Caco-2 (cell line): ENCODE measurements around the gene S100A2. TPM values are rescaled to one million over a fixed set of nuclear protein-coding genes. Genes with fewer than 3 reads are reported as not detected.
"Not testable (repeated sequence)": the region's sequence is repeated elsewhere in the genome, so short reads cannot be mapped to it uniquely, and the experiment has no call there.

Experiments used
- BruUV-seq: library from RNA; stranded (reverse); fragments of 400-500 nt; replicated peaks from 2 replicates; lab custom pipeline; 2021; lab: Mats Ljungman, UMichigan
- CTCF ChIA-PET: fragments of 300-600 bp; sonication (Branson Sonifier 250); formaldehyde crosslinking; loops from one replicate; lab custom pipeline; 2022; ENCODE audit warnings: antibody characterized with exemption; lab: Charles Lee
- POLR2A ChIA-PET: fragments of 300-600 bp; sonication (Branson Sonifier 250); formaldehyde crosslinking; loops from one replicate; lab custom pipeline; 2022; ENCODE audit warnings: antibody characterized with exemption; lab: Charles Lee
- DNase-seq, 2 experiments: peaks; one replicate each; pipeline versions ENCODE4 v3.0.0 to v3.0.0-alpha.2; 2020 to 2022
- H3K27me3 ChIP-seq: replicated peaks from 2 replicates; pipeline ENCODE4 v1.6.0; 2011; ENCODE audit warnings: low read length; ENCODE audit not compliant: control insufficient read depth, insufficient read depth
- H3K36me3 ChIP-seq: 2 replicates; pipeline ENCODE4 v1.5.1; 2011; ENCODE audit warnings: low read length; ENCODE audit not compliant: control insufficient read depth, insufficient read depth
- H3K4me1 ChIP-seq: fragments of 250-450 bp; sonication (Bioruptor Pico); 2 replicates; pipeline ENCODE4 v1.5.1; 2020; ENCODE audit warnings: mild to moderate bottlenecking
- H3K4me3 ChIP-seq: 2 replicates; pipeline ENCODE4 v1.5.1; 2011; ENCODE audit warnings: low read depth, mild to moderate bottlenecking, control low read depth, low read length
- H3K9me3 ChIP-seq: fragments of 250-450 bp; sonication (Bioruptor Pico); 2 replicates; pipeline ENCODE4 v1.5.1; 2020; ENCODE audit warnings: mild to moderate bottlenecking, moderate library complexity
- H3K27ac Mint-ChIP-seq: one replicate; pipeline ENCODE4 v1.8.0; 2022; ENCODE audit warnings: mixed read lengths; ENCODE audit not compliant: unreplicated experiment
- H3K27me3 Mint-ChIP-seq: one replicate; pipeline ENCODE4 v1.8.0; 2022; ENCODE audit warnings: mixed read lengths; ENCODE audit not compliant: insufficient read depth, unreplicated experiment
- H3K36me3 Mint-ChIP-seq: one replicate; pipeline ENCODE4 v1.8.0; 2022; ENCODE audit warnings: mild to moderate bottlenecking, mixed read lengths; ENCODE audit not compliant: insufficient read depth, unreplicated experiment
- H3K4me1 Mint-ChIP-seq: one replicate; pipeline ENCODE4 v1.8.0; 2022; ENCODE audit warnings: low read depth, mixed read lengths; ENCODE audit not compliant: unreplicated experiment
- H3K4me3 Mint-ChIP-seq: one replicate; pipeline ENCODE4 v1.8.0; 2022; ENCODE audit warnings: mild to moderate bottlenecking, moderate library complexity, mixed read lengths; ENCODE audit not compliant: unreplicated experiment
- H3K9me3 Mint-ChIP-seq: one replicate; pipeline ENCODE4 v1.8.0; 2022; ENCODE audit warnings: mixed read lengths; ENCODE audit not compliant: unreplicated experiment
- intact Hi-C: fragments of 100-400 bp; cut with micrococcal nuclease; formaldehyde crosslinking; loops from one replicate; pipeline ENCODE4 v1.10.0; 2022; ENCODE audit not compliant: unreplicated experiment
- total RNA-seq: library from RNA; stranded (reverse); gene quantifications from 2 replicates; pipeline ENCODE4 v1.2.3, GENCODE V29; 2022
- TF ChIP-seq, protein P1 (sequence below), 2 experiments: fragments of 200-600 bp in 1 of 2; IDR thresholded peaks; 1 replicate in 1 of 2; 2 replicates in 1 of 2; pipeline versions ENCODE4 v1.5.1 to v1.8.0; 2011 to 2022; ENCODE audit warnings: antibody characterized with exemption in 1 of 2, control low read depth in 1 of 2, inconsistent platforms in 1 of 2, low read depth in 1 of 2, low read length in 1 of 2, mild to moderate bottlenecking in 1 of 2, moderate library complexity in 1 of 2; ENCODE audit not compliant: insufficient read depth in 1 of 2, severe bottlenecking in 1 of 2, unreplicated experiment in 1 of 2

S100A2 gene
- total RNA-seq, 1 experiment from 2014 or later, result 2.4 TPM

DNA sequence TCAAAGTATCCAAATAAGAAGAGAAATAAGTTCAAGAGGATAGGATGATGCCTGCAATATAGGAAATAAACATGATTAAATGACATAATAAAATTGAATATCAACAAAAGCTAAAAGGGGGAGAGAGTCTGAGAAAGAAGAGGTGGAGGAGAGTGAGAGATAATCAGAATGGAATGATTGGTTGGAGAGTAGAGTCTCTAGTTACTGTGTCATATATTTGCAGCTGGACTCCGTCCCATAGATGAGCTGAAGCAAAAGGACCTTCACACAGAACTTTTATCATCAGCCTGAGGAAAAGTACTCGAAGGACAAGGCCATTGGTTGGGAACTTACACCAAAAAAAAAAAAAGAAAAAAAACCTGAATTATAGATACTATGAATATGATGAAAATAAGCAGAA is 22.8 kb upstream of the S100A2 start:
- Mint-ChIP-seq H3K9me3 (no peaks in the 10 kb centered on the region), H3K27me3 (no peaks in the 10 kb centered on the region), H3K4me3 (no peak overlapping the region), H3K27ac (no peak overlapping the region), H3K36me3 (no peaks in the 10 kb centered on the region), H3K4me1 (peaks cover 32% of the 10 kb centered on the region)
- intact Hi-C loops, result no loop called here
- CTCF ChIA-PET, result no interaction called here
- no TSS peak for BruUV-seq
- POLR2A ChIA-PET, result no interaction called here
- Histone ChIP-seq H3K9me3 (no peaks in the 10 kb centered on the region), H3K36me3 (no peaks in the 10 kb centered on the region), H3K27me3 (no peaks in the 10 kb centered on the region), H3K4me3 (no peak overlapping the region), H3K4me1 (peaks cover 21% of the 10 kb centered on the region)
- no peak for DNase-seq
- TF ChIP-seq, protein P1, sequence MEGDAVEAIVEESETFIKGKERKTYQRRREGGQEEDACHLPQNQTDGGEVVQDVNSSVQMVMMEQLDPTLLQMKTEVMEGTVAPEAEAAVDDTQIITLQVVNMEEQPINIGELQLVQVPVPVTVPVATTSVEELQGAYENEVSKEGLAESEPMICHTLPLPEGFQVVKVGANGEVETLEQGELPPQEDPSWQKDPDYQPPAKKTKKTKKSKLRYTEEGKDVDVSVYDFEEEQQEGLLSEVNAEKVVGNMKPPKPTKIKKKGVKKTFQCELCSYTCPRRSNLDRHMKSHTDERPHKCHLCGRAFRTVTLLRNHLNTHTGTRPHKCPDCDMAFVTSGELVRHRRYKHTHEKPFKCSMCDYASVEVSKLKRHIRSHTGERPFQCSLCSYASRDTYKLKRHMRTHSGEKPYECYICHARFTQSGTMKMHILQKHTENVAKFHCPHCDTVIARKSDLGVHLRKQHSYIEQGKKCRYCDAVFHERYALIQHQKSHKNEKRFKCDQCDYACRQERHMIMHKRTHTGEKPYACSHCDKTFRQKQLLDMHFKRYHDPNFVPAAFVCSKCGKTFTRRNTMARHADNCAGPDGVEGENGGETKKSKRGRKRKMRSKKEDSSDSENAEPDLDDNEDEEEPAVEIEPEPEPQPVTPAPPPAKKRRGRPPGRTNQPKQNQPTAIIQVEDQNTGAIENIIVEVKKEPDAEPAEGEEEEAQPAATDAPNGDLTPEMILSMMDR (IDR thresholded peaks at IDR 0.05; ENCODE audit: insufficient read depth in 1 of 2, low read depth in 1 of 2, low read length in 1 of 2, severe bottlenecking in 1 of 2, unreplicated experiment in 1 of 2), result no peak

DNA sequence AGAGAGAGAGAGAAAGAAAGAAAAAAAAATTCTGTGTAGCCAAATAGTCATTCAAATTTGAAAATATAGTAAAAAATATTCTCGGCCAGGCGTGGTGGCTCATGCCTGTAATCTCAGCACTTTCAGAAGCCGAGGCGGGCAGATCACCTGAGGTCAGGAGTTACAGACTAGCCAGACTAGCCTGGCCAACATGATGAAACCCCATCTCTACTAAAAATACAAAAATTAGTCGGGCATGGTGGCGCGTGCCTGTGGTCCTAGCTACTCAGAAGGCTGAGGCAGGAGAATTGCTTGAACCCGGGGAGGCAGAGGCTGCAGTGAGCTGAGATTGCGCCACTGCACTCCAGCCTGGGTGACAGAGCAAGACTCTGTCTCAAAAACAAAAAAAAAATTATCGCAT is 22.4 kb upstream of the S100A2 start:
- intact Hi-C loops, H3K27ac Mint-ChIP-seq, BruUV-seq: not testable (repeated sequence)

DNA sequence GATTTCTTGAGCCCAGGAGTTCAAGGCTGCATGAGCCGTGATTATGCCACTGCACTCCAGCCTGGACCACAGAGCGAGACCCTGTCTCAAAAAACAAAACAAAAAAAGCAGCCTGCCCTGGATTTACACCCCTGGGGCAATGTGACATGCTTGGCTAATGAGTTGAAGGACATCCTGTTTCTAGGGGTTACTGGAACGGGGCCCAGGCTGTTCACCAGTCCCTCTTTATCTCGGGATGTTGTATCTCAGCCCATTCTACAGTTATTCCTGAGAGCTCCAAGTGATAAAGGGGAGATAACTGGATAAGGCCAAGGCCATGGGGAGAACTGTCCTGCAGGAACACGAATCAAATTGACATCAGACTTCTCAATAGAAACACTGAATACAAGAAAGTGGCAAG is 21.7 kb upstream of the S100A2 start:
- TF ChIP-seq, protein P1 (IDR thresholded peaks at IDR 0.05; ENCODE audit: insufficient read depth in 1 of 2, low read depth in 1 of 2, low read length in 1 of 2, severe bottlenecking in 1 of 2, unreplicated experiment in 1 of 2), result no peak
- POLR2A ChIA-PET, result no interaction called here
- no peak for DNase-seq
- H3K27me3 Mint-ChIP-seq, result no peaks in the 10 kb centered on the region
- H3K4me1 Mint-ChIP-seq, result peaks cover 32% of the 10 kb centered on the region
- no peaks in the 10 kb centered on the region for H3K9me3 Mint-ChIP-seq
- H3K9me3 ChIP-seq, result no peaks in the 10 kb centered on the region
- CTCF ChIA-PET, result no interaction called here
- no peaks in the 10 kb centered on the region for H3K27me3 ChIP-seq
- peaks cover 24% of the 10 kb centered on the region for H3K4me1 ChIP-seq
- BruUV-seq, result no TSS peak
- H3K36me3 Mint-ChIP-seq, result no peaks in the 10 kb centered on the region
- no peak overlapping the region for H3K27ac Mint-ChIP-seq
- no peak overlapping the region for H3K4me3 ChIP-seq
- intact Hi-C loops, result no loop called here
- H3K36me3 ChIP-seq, result no peaks in the 10 kb centered on the region
- H3K4me3 Mint-ChIP-seq, result no peak overlapping the region

More for the DNA sequence above, 22.4 kb upstream of the S100A2 start:
- H3K4me1 Mint-ChIP-seq, result peaks cover 32% of the 10 kb centered on the region
- H3K36me3 Mint-ChIP-seq, CTCF ChIA-PET, H3K36me3 ChIP-seq, H3K27me3 ChIP-seq, H3K4me3 Mint-ChIP-seq, POLR2A ChIA-PET, H3K27me3 Mint-ChIP-seq, H3K9me3 Mint-ChIP-seq, H3K4me3 ChIP-seq, H3K9me3 ChIP-seq, DNase-seq: not testable (repeated sequence)
- H3K4me1 ChIP-seq, result peaks cover 24% of the 10 kb centered on the region

DNA sequence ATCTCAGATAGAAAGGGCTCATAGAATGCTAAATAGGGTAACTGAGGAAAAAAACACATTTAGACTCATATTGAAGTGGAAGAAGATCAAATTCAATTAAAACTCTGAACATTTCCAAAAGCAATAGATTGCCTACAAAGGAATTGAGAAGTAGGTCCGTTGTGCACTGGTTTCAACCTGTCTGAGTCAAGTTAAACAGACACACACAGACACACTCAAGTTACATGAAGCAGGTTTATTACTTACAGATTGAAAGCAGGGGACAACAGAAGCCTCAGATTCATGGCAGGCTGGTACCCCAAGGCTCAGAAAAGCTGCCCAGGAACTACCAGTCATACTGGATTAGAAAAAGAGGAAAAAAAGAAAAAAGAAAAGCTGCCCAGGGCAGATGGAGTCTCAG is 20.7 kb upstream of the S100A2 start:
- no peaks in the 10 kb centered on the region for H3K27me3 ChIP-seq
- Mint-ChIP-seq H3K9me3 (no peaks in the 10 kb centered on the region), H3K27me3 (no peaks in the 10 kb centered on the region), H3K27ac (no peak overlapping the region), H3K36me3 (no peaks in the 10 kb centered on the region), H3K4me3 (no peak overlapping the region), H3K4me1 (peaks cover 32% of the 10 kb centered on the region)
- H3K36me3 ChIP-seq, result no peaks in the 10 kb centered on the region
- peaks cover 30% of the 10 kb centered on the region for H3K4me1 ChIP-seq
- TF ChIP-seq, protein P1 (IDR thresholded peaks at IDR 0.05; ENCODE audit: insufficient read depth in 1 of 2, low read depth in 1 of 2, low read length in 1 of 2, severe bottlenecking in 1 of 2, unreplicated experiment in 1 of 2), result no peak
- no peaks in the 10 kb centered on the region for H3K9me3 ChIP-seq
- BruUV-seq, result no TSS peak
- H3K4me3 ChIP-seq, result no peak overlapping the region
- POLR2A ChIA-PET, result interaction anchor here (0.5 to 1.0 kb wide), 2 partner anchors 28 to 42 kb away, joined by 3 read pairs; no protein-coding TSS in a partner anchor
- DNase-seq, result no peak
- CTCF ChIA-PET, result no interaction called here
- intact Hi-C loops, result no loop called here
